ENCODE measurements around the gene ATF6. TPM values are rescaled to one million over a fixed set of nuclear protein-coding genes. Genes with fewer than 3 reads are reported as not detected.
A peak's percentile ranks its signal among the peaks of the same experiment; 100 is the strongest.

ATF6 gene
- polyA plus RNA-seq, 2 of the 4 experiments (the other 2 are of a cell fraction): 8.6 to 28.0 TPM

GRCh38 chr1:161766102-161766981 lies at the start of gene ATF6 (continued):
- TF ChIP-seq RFX5 (IDR thresholded peaks at IDR 0.05) (peak; percentile 20; the same call in 1 of the 2 replicates), EHMT2 (IDR thresholded peaks at IDR 0.05; ENCODE audit: low read depth) (no peak), NR3C1 (IDR thresholded peaks at IDR 0.05) (no peak), RAD21 (conservative IDR thresholded peaks at IDR 0.05 in 1 of 2, IDR thresholded peaks at IDR 0.05 in 1 of 2) (no peak), SMC3 (IDR thresholded peaks at IDR 0.05) (no peak), TP53 (CRISPR knock-in tag; IDR thresholded peaks at IDR 0.05) (no peak), ZFP36 (IDR thresholded peaks at IDR 0.05; ENCODE audit: borderline replicate concordance, partially characterized antibody) (peak; percentile 41), CBX2 (IDR thresholded peaks at IDR 0.05; ENCODE audit: borderline replicate concordance, low read depth) (no peak), KDM5A (IDR thresholded peaks at IDR 0.05) (no peak), RCOR1 (IDR thresholded peaks at IDR 0.05; ENCODE audit: low read depth, low read length) (no peak), HOXA7 (CRISPR knock-in tag; IDR thresholded peaks at IDR 0.05) (no peak), CBX8 (IDR thresholded peaks at IDR 0.05) (no peak), E2F6 (IDR thresholded peaks at IDR 0.05; ENCODE audit: borderline replicate concordance, low read depth) (peak; percentile 57; the same call in 1 of the 2 replicates), RNF2 (IDR thresholded peaks at IDR 0.05; ENCODE audit: borderline replicate concordance, low read depth) (no peak), USF2 (IDR thresholded peaks at IDR 0.05) (no peak), EP300 (IDR thresholded peaks at IDR 0.05) (0 out of 5 replicates have a peak, but pooled peaks of 1 of the 2 experiments have one; percentile 19), CTCF (IDR thresholded peaks at IDR 0.05) (no peak), FOSB (CRISPR knock-in tag; IDR thresholded peaks at IDR 0.05) (no peak), ESRRA (IDR thresholded peaks at IDR 0.05; ENCODE audit: borderline replicate concordance, low read length) (no peak), JUN (IDR thresholded peaks at IDR 0.05) (peak; percentile 70 to 89; a peak in 4 of 5 replicates), CEBPB (IDR thresholded peaks at IDR 0.05) (peak in 1 of 2 experiments; percentile 61; a peak in 2 of 4 replicates), TFCP2L1 (CRISPR knock-in tag; IDR thresholded peaks at IDR 0.05) (no peak), FOXS1 (CRISPR knock-in tag; IDR thresholded peaks at IDR 0.05) (no peak), HMGXB4 (CRISPR knock-in tag; IDR thresholded peaks at IDR 0.05; ENCODE audit: borderline replicate concordance) (no peak; the same call in 1 of the 2 replicates), ZSCAN20 (CRISPR knock-in tag; IDR thresholded peaks at IDR 0.05) (no peak), MYC (IDR thresholded peaks at IDR 0.05; ENCODE audit: borderline replicate concordance, low read length) (peak; percentile 80)
- TF ChIP-seq, protein P1, sequence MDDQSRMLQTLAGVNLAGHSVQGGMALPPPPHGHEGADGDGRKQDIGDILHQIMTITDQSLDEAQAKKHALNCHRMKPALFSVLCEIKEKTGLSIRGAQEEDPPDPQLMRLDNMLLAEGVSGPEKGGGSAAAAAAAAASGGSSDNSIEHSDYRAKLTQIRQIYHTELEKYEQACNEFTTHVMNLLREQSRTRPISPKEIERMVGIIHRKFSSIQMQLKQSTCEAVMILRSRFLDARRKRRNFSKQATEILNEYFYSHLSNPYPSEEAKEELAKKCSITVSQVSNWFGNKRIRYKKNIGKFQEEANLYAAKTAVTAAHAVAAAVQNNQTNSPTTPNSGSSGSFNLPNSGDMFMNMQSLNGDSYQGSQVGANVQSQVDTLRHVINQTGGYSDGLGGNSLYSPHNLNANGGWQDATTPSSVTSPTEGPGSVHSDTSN (IDR thresholded peaks at IDR 0.05): 0 out of 2 replicates have a peak, but pooled peaks have one; percentile 65
